Measurements from ENCODE around the gene EYA2. TPM values are rescaled to one million over a fixed set of nuclear protein-coding genes. Genes with fewer than 3 reads are reported as not detected.

Gene EYA2
- total RNA-seq, 1 experiment from 2014 or later = 0.74 TPM

DNA sequence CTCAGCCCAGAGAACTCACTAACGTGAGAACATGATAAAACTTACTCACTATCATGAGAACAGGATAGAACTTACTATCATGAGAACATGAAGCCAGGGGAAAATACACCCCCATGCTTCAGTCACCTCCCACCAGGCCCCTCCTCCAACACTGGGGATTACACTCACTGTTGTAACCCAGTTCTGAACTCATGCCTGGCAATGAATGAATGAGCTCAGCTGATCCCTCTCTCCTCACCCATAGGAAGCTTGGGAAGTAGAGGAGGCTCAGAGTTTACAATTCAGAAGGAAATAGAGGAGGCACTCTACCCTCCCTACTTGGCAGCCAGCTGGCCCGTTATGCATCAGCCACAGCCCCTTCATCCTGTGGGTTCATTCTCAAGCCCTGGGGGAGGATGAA lies 102.5 kb downstream of the EYA2 start:
- H2AFZ ChIP-seq (ENCODE audit: low read length) = no peak overlapping the region
- no peak overlapping the region for H2BK20ac ChIP-seq (ENCODE audit: low read depth, low read length, poor library complexity, severe bottlenecking)
- peaks cover 60 to 68% of the 10 kb centered on the region in 2 experiments for H3K4me1 Mint-ChIP-seq
- H2AK5ac ChIP-seq (ENCODE audit: insufficient read length, low read length) = no peak overlapping the region
- H3T11ph ChIP-seq (ENCODE audit: low read length) = no peak overlapping the region
- H3K9me3 ChIP-seq (ENCODE audit: control insufficient read depth, low read depth, low read length) = no peaks in the 10 kb centered on the region
- H4K5ac ChIP-seq (ENCODE audit: insufficient read length, low read depth, low read length) = no peak overlapping the region
- H3K4me3 Mint-ChIP-seq = no peak overlapping the region
- no peak overlapping the region for H3K27ac ChIP-seq (ENCODE audit: insufficient read length, low read depth, low read length)
- peaks cover 0 to 4% (median 0%) of the 10 kb centered on the region in 3 experiments; a peak in 1 of 7 replicates for H3K36me3 Mint-ChIP-seq (ENCODE audit: insufficient read depth in 1 of 3, low read depth in 3 of 3)
- H3K79me1 ChIP-seq (ENCODE audit: insufficient read depth, low read depth, low read length, poor library complexity, severe bottlenecking) = no peaks in the 10 kb centered on the region
- TF ChIP-seq, protein P1, sequence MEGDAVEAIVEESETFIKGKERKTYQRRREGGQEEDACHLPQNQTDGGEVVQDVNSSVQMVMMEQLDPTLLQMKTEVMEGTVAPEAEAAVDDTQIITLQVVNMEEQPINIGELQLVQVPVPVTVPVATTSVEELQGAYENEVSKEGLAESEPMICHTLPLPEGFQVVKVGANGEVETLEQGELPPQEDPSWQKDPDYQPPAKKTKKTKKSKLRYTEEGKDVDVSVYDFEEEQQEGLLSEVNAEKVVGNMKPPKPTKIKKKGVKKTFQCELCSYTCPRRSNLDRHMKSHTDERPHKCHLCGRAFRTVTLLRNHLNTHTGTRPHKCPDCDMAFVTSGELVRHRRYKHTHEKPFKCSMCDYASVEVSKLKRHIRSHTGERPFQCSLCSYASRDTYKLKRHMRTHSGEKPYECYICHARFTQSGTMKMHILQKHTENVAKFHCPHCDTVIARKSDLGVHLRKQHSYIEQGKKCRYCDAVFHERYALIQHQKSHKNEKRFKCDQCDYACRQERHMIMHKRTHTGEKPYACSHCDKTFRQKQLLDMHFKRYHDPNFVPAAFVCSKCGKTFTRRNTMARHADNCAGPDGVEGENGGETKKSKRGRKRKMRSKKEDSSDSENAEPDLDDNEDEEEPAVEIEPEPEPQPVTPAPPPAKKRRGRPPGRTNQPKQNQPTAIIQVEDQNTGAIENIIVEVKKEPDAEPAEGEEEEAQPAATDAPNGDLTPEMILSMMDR (conservative IDR thresholded peaks at IDR 0.05) = no peak
- H3K27me3 ChIP-seq (ENCODE audit: insufficient read depth, low read length) = no peaks in the 10 kb centered on the region
- H2BK12ac ChIP-seq (ENCODE audit: insufficient read length, low read depth, low read length) = no peak overlapping the region
- peaks cover 6% of the 10 kb centered on the region; the same call in 1 of the 2 replicates for H3K4me1 ChIP-seq (ENCODE audit: insufficient read depth, low read length)
- no peak for DNase-seq
- H3K14ac ChIP-seq (ENCODE audit: insufficient read depth, low read length) = no peak overlapping the region
- no peaks in the 10 kb centered on the region for H3K23me2 ChIP-seq (ENCODE audit: insufficient read length, low read depth, low read length, poor library complexity, severe bottlenecking)
- H4K91ac ChIP-seq (ENCODE audit: insufficient read length, low read depth, low read length) = no peak overlapping the region
- H3K4me2 ChIP-seq (ENCODE audit: insufficient read depth, insufficient read length, low read length) = no peak overlapping the region
- H3K4ac ChIP-seq (ENCODE audit: low read depth, low read length) = no peak overlapping the region
- H3K56ac ChIP-seq (ENCODE audit: insufficient read length, low read depth, low read length) = no peak overlapping the region
- H3K27ac Mint-ChIP-seq = no peak overlapping the region
- no CpG with 5 or more reads among the region's 2 CpGs for WGBS (ENCODE audit: extremely low coverage, insufficient read length, low lambda C conversion rate)
- H4K8ac ChIP-seq (replicated peaks; ENCODE audit: insufficient read length, low read depth, low read length) = no peak overlapping the region
- peaks cover 0 to 3% of the 10 kb centered on the region in 2 experiments; a peak in 3 of 5 replicates for H3K9me3 Mint-ChIP-seq
- no peak overlapping the region for H3K18ac ChIP-seq (ENCODE audit: insufficient read length, low read depth, low read length)
- peaks cover 5% of the 10 kb centered on the region for H3K27me3 Mint-ChIP-seq (ENCODE audit: low read depth)
- no peak overlapping the region for H2BK15ac ChIP-seq (ENCODE audit: low read depth, low read length)
- no peak overlapping the region for H3K23ac ChIP-seq (ENCODE audit: insufficient read length, low read depth, low read length)
- H2BK120ac ChIP-seq (ENCODE audit: low read depth, low read length, poor library complexity, severe bottlenecking) = no peak overlapping the region
- H3K9ac ChIP-seq (ENCODE audit: extremely low read depth, insufficient read length, low read length) = no peak overlapping the region
- H3K79me2 ChIP-seq (ENCODE audit: insufficient read depth, low read length) = no peaks in the 10 kb centered on the region
- no peak overlapping the region for H2BK5ac ChIP-seq (ENCODE audit: insufficient read length, low read length)
- no peaks in the 10 kb centered on the region for H4K20me1 ChIP-seq (ENCODE audit: control insufficient read depth, insufficient read depth, insufficient read length)
